Stimulated activated CD4-positive, alpha-beta T cell treated with anti-CD3 and anti-CD28 coated beads, Interleukin-4, amount 100 ng/mL, for 1 hour (primary cell): ENCODE data around the gene NKPD1.

Experiments
- DNase-seq: peaks from one replicate; pipeline ENCODE4 v3.0.0-alpha.2; 2020

The NKPD1 gene

DNA sequence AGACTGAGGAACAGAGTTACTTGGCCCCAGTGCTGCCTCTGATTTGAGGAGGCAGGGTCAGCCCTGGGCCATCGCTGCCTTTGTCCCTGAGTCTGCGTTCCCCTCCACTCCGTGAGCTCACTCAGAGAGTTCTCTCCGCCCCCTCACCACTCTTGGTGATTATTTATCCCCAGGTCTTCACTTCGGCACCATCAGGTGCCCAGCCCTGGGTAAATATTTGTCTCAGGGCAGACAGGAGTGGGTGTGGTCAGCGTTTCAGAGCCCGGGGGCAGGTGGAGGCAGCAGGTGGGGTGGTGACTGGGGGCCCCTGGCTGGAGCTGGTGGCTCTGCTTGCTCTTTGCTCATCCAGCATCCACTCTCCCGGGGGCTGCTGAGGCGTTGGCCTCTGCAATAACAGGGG, 47.2 kb downstream of the NKPD1 start:
- no peak for DNase-seq

DNA sequence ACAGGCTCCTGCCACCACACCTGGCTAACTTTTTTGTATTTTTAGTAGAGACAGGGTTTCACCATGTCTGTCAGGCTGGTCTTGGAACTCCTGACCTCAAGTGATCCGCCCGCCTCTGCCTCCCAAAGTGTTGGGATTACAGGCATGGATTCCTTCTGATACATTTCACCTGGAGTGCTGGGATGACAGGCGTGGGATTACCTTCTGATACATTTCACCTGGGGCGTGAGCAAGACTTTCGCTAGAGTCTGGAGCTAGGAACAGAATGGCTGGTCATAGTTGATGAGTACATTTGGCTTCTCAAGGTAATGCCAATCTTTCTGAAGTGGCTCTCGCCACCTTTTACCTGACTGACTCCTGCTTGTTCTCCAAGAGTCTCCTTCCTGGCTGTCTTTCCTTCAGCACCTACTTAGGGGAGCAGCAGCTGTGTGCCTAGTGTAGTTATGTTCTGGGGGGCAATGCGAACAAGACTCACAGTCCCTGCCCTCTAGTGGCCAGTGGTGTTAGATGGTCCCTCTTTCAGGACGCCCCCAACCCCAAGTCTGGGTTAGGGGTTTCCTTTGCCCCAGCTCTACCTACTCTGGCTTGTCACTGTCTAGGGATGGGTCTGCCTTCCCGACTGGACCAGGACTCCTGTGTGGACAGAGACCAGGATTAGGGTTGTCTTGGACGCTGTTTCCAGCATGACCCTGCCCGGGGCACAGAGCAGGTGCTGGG, 48.5 kb downstream of the NKPD1 start:
- DNase-seq, result no peak
